Astrocyte of the spinal cord (primary cell): ENCODE measurements around the gene CD96.
"Not testable (repeated sequence)": the region's sequence is repeated elsewhere in the genome, so short reads cannot be mapped to it uniquely, and the experiment has no call there.

Source experiments
- DNase-seq: peaks from one replicate; pipeline ENCODE4 v3.0.0; 2011; ENCODE audit warnings: low read depth, low spot score
- H3K4me3 ChIP-seq: 2 replicates; pipeline ENCODE4 v1.5.1; 2011; ENCODE audit warnings: low read depth, mild to moderate bottlenecking, low read length, moderate library complexity
- CTCF ChIP-seq: IDR thresholded peaks from 2 replicates; pipeline ENCODE4 v1.5.1; 2012; ENCODE audit warnings: low read depth, mild to moderate bottlenecking, low read length, inconsistent platforms
- in situ Hi-C: cut with HindIII; loops from 2 replicates; pipeline ENCODE4 v1.10.0; 2017; ENCODE audit warnings: low sequenced_read_pairs

The CD96 gene

GRCh38 chr3:111548092-111548491, 6.1 kb downstream of the CD96 start:
- in situ Hi-C loops = no loop called here
- no peak for DNase-seq
- TF ChIP-seq CTCF = no peak
- H3K4me3 ChIP-seq = no peak overlapping the region

- H3K4me3 ChIP-seq = no peak overlapping the region
- no peak for TF ChIP-seq CTCF
- no peak for DNase-seq
- in situ Hi-C loops = no loop called here
Observed at GRCh38 chr3:111548756-111549155, 6.8 kb downstream of the CD96 start.

GRCh38 chr3:111561902-111562301, 19.9 kb downstream of the CD96 start:
- DNase-seq, H3K4me3 ChIP-seq, in situ Hi-C loops: not testable (repeated sequence)

GRCh38 chr3:111566844-111567243, 24.8 kb downstream of the CD96 start:
- H3K4me3 ChIP-seq = no peak overlapping the region
- in situ Hi-C loops = no loop called here
- no peak for TF ChIP-seq CTCF
- DNase-seq = no peak

- TF ChIP-seq CTCF = no peak
- H3K4me3 ChIP-seq = no peak overlapping the region
- in situ Hi-C loops = no loop called here
- no peak for DNase-seq
Observed at GRCh38 chr3:111568355-111568754, 26.4 kb downstream of the CD96 start.

GRCh38 chr3:111568911-111569310, 26.9 kb downstream of the CD96 start:
- in situ Hi-C loops = no loop called here
- no peak for TF ChIP-seq CTCF
- no peak for DNase-seq

GRCh38 chr3:111570404-111571030, 28.5 kb downstream of the CD96 start:
- H3K4me3 ChIP-seq = no peak overlapping the region
- no peak for DNase-seq
- in situ Hi-C loops = no loop called here
- TF ChIP-seq CTCF = no peak

More at GRCh38 chr3:111568911-111569310, 26.9 kb downstream of the CD96 start:
- no peak overlapping the region for H3K4me3 ChIP-seq
